ENCODE data around the gene SGMS1. TPM values are rescaled to one million over a fixed set of nuclear protein-coding genes. Genes with fewer than 3 reads are reported as not detected.

SGMS1 gene
- total RNA-seq, 4 donors from 2014 or later, result 28.3 to 44.5 (median 41.7) TPM

DNA sequence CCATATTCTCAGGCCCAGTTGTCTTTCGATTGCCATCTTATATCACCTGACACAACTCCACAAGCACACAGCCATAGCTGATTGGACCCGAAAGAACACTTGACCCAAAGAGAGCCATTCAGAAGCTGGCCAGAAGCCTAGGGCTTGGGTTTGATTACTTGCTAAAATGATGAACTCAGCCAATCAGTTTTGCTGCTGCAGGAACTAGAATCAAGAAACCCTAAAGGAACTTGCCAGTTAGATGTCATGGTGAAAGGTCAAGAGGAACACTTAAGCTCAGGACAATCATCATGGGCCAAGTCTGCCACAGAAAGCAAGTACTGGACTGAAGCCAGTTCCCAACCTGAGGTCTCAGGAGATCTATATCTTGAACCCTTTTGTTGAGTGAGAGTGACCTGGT, 150.0 kb downstream of the SGMS1 start:
- WGBS, 2 donors (ENCODE audit: low coverage in 1 of 2), result 91 to 100% methylated on average over 2 of the region's 2 CpGs
- H3K9me3 ChIP-seq, result no peaks in the 10 kb centered on the region
- peaks cover 11 to 26% (median 23%) of the 10 kb centered on the region in 4 donors for H3K4me1 ChIP-seq
- DNase-seq, result no peak
- TF ChIP-seq EP300 (IDR thresholded peaks at IDR 0.05; ENCODE audit: low read depth), result no peak
- TF ChIP-seq, protein P1, sequence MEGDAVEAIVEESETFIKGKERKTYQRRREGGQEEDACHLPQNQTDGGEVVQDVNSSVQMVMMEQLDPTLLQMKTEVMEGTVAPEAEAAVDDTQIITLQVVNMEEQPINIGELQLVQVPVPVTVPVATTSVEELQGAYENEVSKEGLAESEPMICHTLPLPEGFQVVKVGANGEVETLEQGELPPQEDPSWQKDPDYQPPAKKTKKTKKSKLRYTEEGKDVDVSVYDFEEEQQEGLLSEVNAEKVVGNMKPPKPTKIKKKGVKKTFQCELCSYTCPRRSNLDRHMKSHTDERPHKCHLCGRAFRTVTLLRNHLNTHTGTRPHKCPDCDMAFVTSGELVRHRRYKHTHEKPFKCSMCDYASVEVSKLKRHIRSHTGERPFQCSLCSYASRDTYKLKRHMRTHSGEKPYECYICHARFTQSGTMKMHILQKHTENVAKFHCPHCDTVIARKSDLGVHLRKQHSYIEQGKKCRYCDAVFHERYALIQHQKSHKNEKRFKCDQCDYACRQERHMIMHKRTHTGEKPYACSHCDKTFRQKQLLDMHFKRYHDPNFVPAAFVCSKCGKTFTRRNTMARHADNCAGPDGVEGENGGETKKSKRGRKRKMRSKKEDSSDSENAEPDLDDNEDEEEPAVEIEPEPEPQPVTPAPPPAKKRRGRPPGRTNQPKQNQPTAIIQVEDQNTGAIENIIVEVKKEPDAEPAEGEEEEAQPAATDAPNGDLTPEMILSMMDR (IDR thresholded peaks at IDR 0.05), result no peak
- intact Hi-C loops (cut with DNase I; ENCODE audit: low total_unique reads) (no loop called here), in situ Hi-C loops (cut with MboI; ENCODE audit: low pct_ligation_motif_present in 1 of 4, low pct_unique_long_range_greater_than_20kb in 1 of 4, low sequenced_read_pairs in 3 of 4) (no loop called here)
- H3K36me3 ChIP-seq, result no peaks in the 10 kb centered on the region
- no peak overlapping the region for H3K27ac ChIP-seq
- H3K4me3 ChIP-seq, result no peak overlapping the region
- no peaks in the 10 kb centered on the region for H3K27me3 ChIP-seq

DNA sequence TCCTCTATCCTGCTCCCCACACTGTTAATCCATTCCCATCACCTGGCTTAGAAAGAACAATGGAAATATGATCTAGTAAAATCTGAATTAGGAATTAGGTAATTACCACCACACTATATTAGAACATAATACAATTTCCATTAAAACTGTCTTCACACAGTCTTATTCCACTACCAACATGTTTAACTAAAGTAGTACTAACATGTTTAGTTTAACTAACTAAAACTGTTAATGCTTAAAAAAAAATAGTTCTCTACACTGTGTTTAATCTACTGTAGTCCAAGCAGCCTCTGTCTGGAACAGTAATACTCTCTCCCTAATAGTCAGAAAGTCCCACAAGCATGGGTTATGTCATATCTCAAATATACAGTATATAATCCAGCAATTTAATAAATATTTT, 150.8 kb downstream of the SGMS1 start:
- H3K36me3 ChIP-seq, result no peaks in the 10 kb centered on the region
- in situ Hi-C loops (cut with MboI; ENCODE audit: low pct_ligation_motif_present in 1 of 4, low pct_unique_long_range_greater_than_20kb in 1 of 4, low sequenced_read_pairs in 3 of 4), result no loop called here

GRCh38 chr10:50471583-50471975, 152.2 kb downstream of the SGMS1 start:
- no peaks in the 10 kb centered on the region for H3K36me3 ChIP-seq
- no peaks in the 10 kb centered on the region for H3K9me3 ChIP-seq
- intact Hi-C loops (cut with DNase I; ENCODE audit: low total_unique reads), result no loop called here
- H3K4me1 ChIP-seq, result peaks cover 11 to 42% (median 27%) of the 10 kb centered on the region in 4 donors
- no peaks in the 10 kb centered on the region for H3K27me3 ChIP-seq
- WGBS, 2 donors (ENCODE audit: low coverage in 1 of 2), result 97 to 100% methylated on average over 2 to 3 of the region's 3 CpGs
- in situ Hi-C loops (cut with MboI; ENCODE audit: low pct_ligation_motif_present in 1 of 4, low pct_unique_long_range_greater_than_20kb in 1 of 4, low sequenced_read_pairs in 3 of 4), result no loop called here
- H3K27ac ChIP-seq, result peak overlapping the region in 1 of 4 donors; percentile 67
- TF ChIP-seq POLR2A (IDR thresholded peaks at IDR 0.05) (no peak), POLR2AphosphoS5 (IDR thresholded peaks at IDR 0.05) (no peak), EP300 (IDR thresholded peaks at IDR 0.05; ENCODE audit: low read depth) (no peak)
- TF ChIP-seq, protein P1 (IDR thresholded peaks at IDR 0.05), result no peak
- DNase-seq, result no peak
- no peak overlapping the region for H3K4me3 ChIP-seq

More for the DNA sequence above, 150.8 kb downstream of the SGMS1 start:
- intact Hi-C loops (cut with DNase I; ENCODE audit: low total_unique reads), result no loop called here
- H3K27ac ChIP-seq, result no peak overlapping the region
- no peaks in the 10 kb centered on the region for H3K9me3 ChIP-seq
- no peaks in the 10 kb centered on the region for H3K27me3 ChIP-seq
- peaks cover 11 to 34% (median 26%) of the 10 kb centered on the region in 4 donors for H3K4me1 ChIP-seq
- H3K4me3 ChIP-seq, result no peak overlapping the region
- DNase-seq, result no peak
- no peak for TF ChIP-seq POLR2AphosphoS5 (IDR thresholded peaks at IDR 0.05)
- TF ChIP-seq, protein P1 (IDR thresholded peaks at IDR 0.05), result no peak
- no peak for TF ChIP-seq POLR2A (IDR thresholded peaks at IDR 0.05)

DNA sequence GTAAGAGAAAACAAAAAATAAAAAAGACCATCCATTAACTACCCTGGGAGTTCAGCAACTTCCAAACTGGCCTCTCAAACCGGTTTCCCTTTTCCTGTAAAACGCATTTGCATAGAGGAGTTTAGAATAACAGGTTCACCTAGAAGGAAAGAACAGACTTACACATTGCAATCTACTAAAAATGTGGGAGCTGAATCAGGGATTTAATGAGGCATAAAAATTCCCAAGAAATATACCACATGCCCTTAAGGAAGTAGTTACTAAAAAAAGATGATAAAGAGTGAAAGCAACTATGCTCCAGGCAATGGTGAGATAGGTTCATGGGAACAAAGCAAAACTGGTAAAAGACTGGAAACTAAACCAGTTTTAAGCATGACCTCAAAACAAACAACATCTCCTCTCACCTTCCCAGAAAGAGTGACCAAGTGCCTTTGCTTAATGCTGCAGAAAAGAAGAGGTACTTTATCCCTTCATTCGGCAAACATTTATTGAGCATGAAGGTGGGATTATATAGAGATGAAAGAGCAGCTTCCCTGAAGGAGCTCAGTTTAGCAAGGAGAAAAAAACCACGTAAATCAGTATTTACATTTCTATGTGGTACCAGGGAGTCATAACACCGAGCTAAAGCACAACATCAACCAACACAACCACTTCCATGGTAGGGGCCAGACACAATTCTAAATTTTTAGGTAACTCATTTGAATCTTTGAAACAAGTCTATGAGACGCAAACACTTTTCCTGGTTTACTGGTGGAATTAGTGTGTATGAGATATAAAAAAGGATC, 152.8 kb downstream of the SGMS1 start:
- TF ChIP-seq, protein P1 (IDR thresholded peaks at IDR 0.05), result no peak
- TF ChIP-seq POLR2A (IDR thresholded peaks at IDR 0.05), result no peak
- no peak for TF ChIP-seq POLR2AphosphoS5 (IDR thresholded peaks at IDR 0.05)
- no peak for TF ChIP-seq EP300 (IDR thresholded peaks at IDR 0.05; ENCODE audit: low read depth)
- H3K9me3 ChIP-seq, result no peaks in the 10 kb centered on the region
- H3K27ac ChIP-seq, result peak overlapping the region; percentile 56 to 67 (median 60)
- H3K36me3 ChIP-seq, result no peaks in the 10 kb centered on the region
- in situ Hi-C loops (cut with MboI; ENCODE audit: low pct_ligation_motif_present in 1 of 4, low pct_unique_long_range_greater_than_20kb in 1 of 4, low sequenced_read_pairs in 3 of 4), result no loop called here
- intact Hi-C loops (cut with DNase I; ENCODE audit: low total_unique reads), result no loop called here
- DNase-seq, result no peak
- 60 to 64% methylated on average over 6 of the region's 6 CpGs for WGBS, 2 donors (ENCODE audit: low coverage in 1 of 2)
- no peak overlapping the region for H3K4me3 ChIP-seq
- no peaks in the 10 kb centered on the region for H3K27me3 ChIP-seq
- H3K4me1 ChIP-seq, result peaks cover 11 to 42% (median 27%) of the 10 kb centered on the region in 4 donors

All from transverse colon (tissue), 4 donors.